NT2/D1 (cell line): ENCODE data around the gene CDCA3.

Experiments used
- SUZ12 ChIP-seq: IDR thresholded peaks from 2 replicates; pipeline ENCODE4 v1.6.1; 2011; ENCODE audit not compliant: insufficient read length, insufficient read depth; ENCODE audit errors: extremely low read depth
- YY1 ChIP-seq: IDR thresholded peaks from 2 replicates; pipeline ENCODE4 v1.6.1; 2011; ENCODE audit not compliant: insufficient read length, insufficient read depth
- ZNF274 ChIP-seq: IDR thresholded peaks from 2 replicates; pipeline ENCODE4 v1.6.1; 2011; ENCODE audit warnings: mild to moderate bottlenecking, low read depth, low read length

- TF ChIP-seq SUZ12 = no peak
- TF ChIP-seq YY1 = no peak
- TF ChIP-seq ZNF274 = no peak
Observed at GRCh38 chr12:6832125-6832524, 19.0 kb downstream of the CDCA3 start.
